Measurements from ENCODE around the gene CTTN. TPM values are rescaled to one million over a fixed set of nuclear protein-coding genes. Genes with fewer than 3 reads are reported as not detected.

The CTTN gene
- total and polyA plus RNA-seq, 3 experiments from 2014 or later: 17.0 to 19.3 TPM; not detected in 1

- no peaks in the 10 kb centered on the region for H3K36me3 Mint-ChIP-seq
- CTCF ChIA-PET: no interaction called here
- no peaks in the 10 kb centered on the region for H3K9me3 Mint-ChIP-seq
- H3K4me1 ChIP-seq (ENCODE audit: insufficient read depth, low read length): peaks cover 7% of the 10 kb centered on the region
- no peak overlapping the region for H3K4me3 ChIP-seq (ENCODE audit: low read length)
- H3K4me3 Mint-ChIP-seq: no peak overlapping the region
- H3K27ac Mint-ChIP-seq: no peak overlapping the region
- no peak overlapping the region for H3K27ac ChIP-seq (ENCODE audit: low read depth, low read length)
- no peaks in the 10 kb centered on the region for H3K9me3 ChIP-seq (ENCODE audit: low read length)
- no peaks in the 10 kb centered on the region for H3K36me3 ChIP-seq (ENCODE audit: insufficient read depth, low read length)
- H3K27me3 Mint-ChIP-seq: peaks cover 10 to 19% of the 10 kb centered on the region in 2 donors
- POLR2A ChIA-PET: no interaction called here
- H3K27me3 ChIP-seq (ENCODE audit: insufficient read depth, low read length, poor library complexity, severe bottlenecking): no peaks in the 10 kb centered on the region
- no peak for DNase-seq
- H3K4me1 Mint-ChIP-seq: peaks cover 0 to 14% (median 13%) of the 10 kb centered on the region in 3 donors
These were observed 24.6 kb downstream of the CTTN start for GRCh38 chr11:70422692-70423522.

GRCh38 chr11:70423523-70424505, 25.5 kb downstream of the CTTN start:
- Mint-ChIP-seq H3K4me3 (peak overlapping the region in 1 of 7 donors; percentile 48), H3K36me3 (no peaks in the 10 kb centered on the region), H3K27ac (peak overlapping the region in 3 of 8 donors; percentile 50 to 96 (median 70)), H3K27me3 (peaks cover 16 to 24% of the 10 kb centered on the region in 2 donors), H3K4me1 (peaks cover 0 to 14% (median 13%) of the 10 kb centered on the region in 3 donors), H3K9me3 (no peaks in the 10 kb centered on the region)
- POLR2A ChIA-PET: no interaction called here
- peak in 2 of 5 donors; percentile 15 to 49 for DNase-seq
- Histone ChIP-seq H3K4me3 (ENCODE audit: low read length) (no peak overlapping the region), H3K4me1 (ENCODE audit: insufficient read depth, low read length) (peaks cover 7% of the 10 kb centered on the region), H3K9me3 (ENCODE audit: low read length) (no peaks in the 10 kb centered on the region), H3K27ac (ENCODE audit: low read depth, low read length) (no peak overlapping the region), H3K27me3 (ENCODE audit: insufficient read depth, low read length, poor library complexity, severe bottlenecking) (no peaks in the 10 kb centered on the region), H3K36me3 (ENCODE audit: insufficient read depth, low read length) (no peaks in the 10 kb centered on the region)
- CTCF ChIA-PET: no interaction called here

DNA sequence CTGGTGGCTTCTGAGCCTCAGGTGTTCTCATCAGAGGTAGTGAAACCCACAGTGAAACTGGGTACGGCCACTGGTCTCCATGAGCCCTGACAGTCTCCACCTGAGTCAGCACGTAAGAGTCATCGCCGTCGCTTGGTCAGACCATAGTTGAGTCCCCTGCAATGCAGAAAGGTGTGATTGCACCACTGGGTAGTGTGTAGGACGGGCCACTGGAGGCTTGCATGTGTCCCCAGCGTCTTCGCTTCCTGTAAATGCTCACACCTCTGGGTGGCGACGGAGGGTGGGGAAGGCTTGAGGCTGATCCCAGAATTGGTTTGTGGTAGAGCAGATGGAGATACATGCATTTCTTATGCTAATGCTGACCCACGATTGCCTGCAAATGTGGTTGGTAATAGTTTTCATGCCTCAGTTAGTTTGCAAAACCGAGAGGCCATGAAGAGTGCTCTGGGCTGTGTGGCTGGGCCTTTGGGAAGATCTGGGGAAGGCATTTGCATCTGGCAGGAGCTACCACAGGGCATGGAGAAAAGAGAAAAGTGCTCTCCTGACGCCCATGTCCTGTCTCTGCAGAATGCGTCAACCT, 26.5 kb downstream of the CTTN start:
- POLR2A ChIA-PET: no interaction called here
- Mint-ChIP-seq H3K27me3 (peaks cover 18 to 26% of the 10 kb centered on the region in 2 donors), H3K4me1 (peaks cover 0 to 14% (median 13%) of the 10 kb centered on the region in 3 donors)

DNA sequence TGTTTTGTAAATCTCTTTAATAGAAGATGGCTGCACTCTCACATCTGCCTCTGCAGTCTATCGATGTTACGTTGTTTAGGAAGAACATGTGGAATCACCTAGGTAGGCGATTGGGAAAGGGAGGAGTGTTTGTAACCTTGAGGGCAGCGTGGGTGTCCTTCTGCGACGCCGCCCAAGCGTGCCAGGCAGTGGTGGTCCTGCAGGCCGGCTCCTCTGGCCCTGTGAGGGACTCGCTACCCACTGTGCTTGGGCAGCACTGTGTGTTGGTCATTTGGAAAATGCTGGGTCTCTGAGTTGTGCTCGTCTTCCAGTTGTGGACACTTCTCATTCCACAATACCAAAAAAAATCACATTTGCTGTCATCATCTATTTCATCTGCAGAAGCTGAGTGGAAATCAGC, 29.1 kb downstream of the CTTN start:
- no peaks in the 10 kb centered on the region for H3K36me3 ChIP-seq (ENCODE audit: insufficient read depth, low read length)
- peaks cover 7% of the 10 kb centered on the region for H3K4me1 ChIP-seq (ENCODE audit: insufficient read depth, low read length)
- Mint-ChIP-seq H3K27ac (no peak overlapping the region), H3K4me1 (peaks cover 0 to 14% (median 13%) of the 10 kb centered on the region in 3 donors), H3K9me3 (no peaks in the 10 kb centered on the region), H3K27me3 (peaks cover 16 to 26% of the 10 kb centered on the region in 2 donors), H3K36me3 (no peaks in the 10 kb centered on the region), H3K4me3 (no peak overlapping the region)
- ChIA-PET CTCF (no interaction called here), POLR2A (no interaction called here)
- no peak overlapping the region for H3K27ac ChIP-seq (ENCODE audit: low read depth, low read length)
- no peak overlapping the region for H3K4me3 ChIP-seq (ENCODE audit: low read length)
- DNase-seq: no peak
- H3K9me3 ChIP-seq (ENCODE audit: low read length): no peaks in the 10 kb centered on the region
- no peaks in the 10 kb centered on the region for H3K27me3 ChIP-seq (ENCODE audit: insufficient read depth, low read length, poor library complexity, severe bottlenecking)

More for the DNA sequence above, 26.5 kb downstream of the CTTN start:
- H3K9me3 Mint-ChIP-seq: no peaks in the 10 kb centered on the region
- peak overlapping the region in 1 of 7 donors; percentile 30 for H3K4me3 Mint-ChIP-seq
- H3K36me3 Mint-ChIP-seq: no peaks in the 10 kb centered on the region
- H3K27ac Mint-ChIP-seq: no peak overlapping the region
- DNase-seq: no peak
- Histone ChIP-seq H3K27ac (ENCODE audit: low read depth, low read length) (no peak overlapping the region), H3K9me3 (ENCODE audit: low read length) (no peaks in the 10 kb centered on the region), H3K4me3 (ENCODE audit: low read length) (no peak overlapping the region), H3K36me3 (ENCODE audit: insufficient read depth, low read length) (no peaks in the 10 kb centered on the region), H3K4me1 (ENCODE audit: insufficient read depth, low read length) (peaks cover 7% of the 10 kb centered on the region), H3K27me3 (ENCODE audit: insufficient read depth, low read length, poor library complexity, severe bottlenecking) (no peaks in the 10 kb centered on the region)
- CTCF ChIA-PET: no interaction called here

- POLR2A ChIA-PET: no interaction called here
- no peak overlapping the region for H3K4me3 ChIP-seq (ENCODE audit: low read length)
- H3K27ac Mint-ChIP-seq: no peak overlapping the region
These were observed 30.5 kb downstream of the CTTN start for GRCh38 chr11:70428701-70429427.

GRCh38 chr11:70429428-70429705, 31.0 kb downstream of the CTTN start:
- H3K4me3 Mint-ChIP-seq: no peak overlapping the region
- Histone ChIP-seq H3K36me3 (ENCODE audit: insufficient read depth, low read length) (no peaks in the 10 kb centered on the region), H3K27me3 (ENCODE audit: insufficient read depth, low read length, poor library complexity, severe bottlenecking) (no peaks in the 10 kb centered on the region), H3K4me1 (ENCODE audit: insufficient read depth, low read length) (peaks cover 7% of the 10 kb centered on the region), H3K4me3 (ENCODE audit: low read length) (no peak overlapping the region), H3K9me3 (ENCODE audit: low read length) (no peaks in the 10 kb centered on the region), H3K27ac (ENCODE audit: low read depth, low read length) (no peak overlapping the region)
- no peak for DNase-seq
- H3K4me1 Mint-ChIP-seq: peaks cover 0 to 10% (median 10%) of the 10 kb centered on the region in 3 donors
- H3K27ac Mint-ChIP-seq: no peak overlapping the region
- ChIA-PET CTCF (no interaction called here), POLR2A (no interaction called here)
- no peaks in the 10 kb centered on the region for H3K9me3 Mint-ChIP-seq
- H3K36me3 Mint-ChIP-seq: no peaks in the 10 kb centered on the region
- H3K27me3 Mint-ChIP-seq: peaks cover 15 to 24% of the 10 kb centered on the region in 2 donors

More at GRCh38 chr11:70428701-70429427, 30.5 kb downstream of the CTTN start:
- peaks cover 7% of the 10 kb centered on the region for H3K4me1 ChIP-seq (ENCODE audit: insufficient read depth, low read length)
- Mint-ChIP-seq H3K27me3 (peaks cover 18 to 26% of the 10 kb centered on the region in 2 donors), H3K9me3 (no peaks in the 10 kb centered on the region), H3K4me3 (no peak overlapping the region), H3K4me1 (peaks cover 0 to 14% (median 12%) of the 10 kb centered on the region in 3 donors), H3K36me3 (no peaks in the 10 kb centered on the region)
- H3K27me3 ChIP-seq (ENCODE audit: insufficient read depth, low read length, poor library complexity, severe bottlenecking): no peaks in the 10 kb centered on the region
- DNase-seq: no peak
- no peak overlapping the region for H3K27ac ChIP-seq (ENCODE audit: low read depth, low read length)
- no peaks in the 10 kb centered on the region for H3K36me3 ChIP-seq (ENCODE audit: insufficient read depth, low read length)
- no peaks in the 10 kb centered on the region for H3K9me3 ChIP-seq (ENCODE audit: low read length)
- CTCF ChIA-PET: no interaction called here

DNA sequence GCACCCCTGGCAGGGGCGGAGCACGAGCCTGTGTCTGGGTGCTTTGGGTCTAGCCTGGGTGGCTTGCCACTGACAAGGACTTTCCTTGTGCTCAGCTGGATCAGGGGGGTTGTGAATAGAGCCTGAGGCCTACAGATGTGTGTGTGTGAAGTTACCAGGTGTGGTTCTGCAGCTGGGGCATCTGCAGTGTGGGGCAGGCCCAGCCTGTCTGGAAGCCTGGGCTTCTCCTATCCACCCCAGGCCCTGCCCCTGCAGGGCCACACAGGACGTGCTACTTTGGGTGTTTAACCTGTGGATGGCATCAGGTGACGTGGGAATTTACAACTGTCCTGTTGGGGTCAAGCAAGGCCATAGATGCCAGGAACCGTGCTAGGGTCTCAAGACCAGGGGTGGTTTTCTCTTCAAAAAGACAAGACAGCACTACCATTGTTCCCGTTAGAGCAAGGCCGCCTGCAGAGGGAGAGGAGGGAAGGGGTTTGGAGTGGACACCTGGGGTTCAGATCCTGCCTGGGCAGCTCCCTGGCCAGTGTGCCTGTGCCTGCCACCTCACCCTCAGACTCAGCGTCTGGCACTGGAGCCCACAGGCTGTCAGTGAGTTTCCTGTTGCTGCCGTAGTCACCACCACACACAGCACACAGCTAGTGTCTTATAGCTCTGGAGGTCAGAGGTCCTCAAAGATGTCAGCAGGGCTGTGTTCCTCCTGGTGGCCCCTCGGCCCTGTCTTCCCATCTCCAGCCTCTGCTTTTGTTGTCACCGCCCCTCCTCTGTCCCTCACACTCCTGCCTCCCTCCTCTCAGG, 31.6 kb downstream of the CTTN start:
- Mint-ChIP-seq H3K36me3 (no peaks in the 10 kb centered on the region), H3K9me3 (no peaks in the 10 kb centered on the region), H3K27me3 (peaks cover 14 to 23% of the 10 kb centered on the region in 2 donors), H3K4me1 (peaks cover 0 to 6% (median 4%) of the 10 kb centered on the region in 3 donors), H3K4me3 (no peak overlapping the region), H3K27ac (no peak overlapping the region)
- ChIA-PET POLR2A (no interaction called here), CTCF (no interaction called here)
- no peaks in the 10 kb centered on the region for H3K27me3 ChIP-seq (ENCODE audit: insufficient read depth, low read length, poor library complexity, severe bottlenecking)
- DNase-seq: no peak
- H3K27ac ChIP-seq (ENCODE audit: low read depth, low read length): no peak overlapping the region
- no peaks in the 10 kb centered on the region for H3K9me3 ChIP-seq (ENCODE audit: low read length)
- no peaks in the 10 kb centered on the region for H3K36me3 ChIP-seq (ENCODE audit: insufficient read depth, low read length)
- H3K4me3 ChIP-seq (ENCODE audit: low read length): no peak overlapping the region
- peaks cover 1% of the 10 kb centered on the region for H3K4me1 ChIP-seq (ENCODE audit: insufficient read depth, low read length)
